ENCODE data around the gene DAPP1.

DAPP1 gene

DNA sequence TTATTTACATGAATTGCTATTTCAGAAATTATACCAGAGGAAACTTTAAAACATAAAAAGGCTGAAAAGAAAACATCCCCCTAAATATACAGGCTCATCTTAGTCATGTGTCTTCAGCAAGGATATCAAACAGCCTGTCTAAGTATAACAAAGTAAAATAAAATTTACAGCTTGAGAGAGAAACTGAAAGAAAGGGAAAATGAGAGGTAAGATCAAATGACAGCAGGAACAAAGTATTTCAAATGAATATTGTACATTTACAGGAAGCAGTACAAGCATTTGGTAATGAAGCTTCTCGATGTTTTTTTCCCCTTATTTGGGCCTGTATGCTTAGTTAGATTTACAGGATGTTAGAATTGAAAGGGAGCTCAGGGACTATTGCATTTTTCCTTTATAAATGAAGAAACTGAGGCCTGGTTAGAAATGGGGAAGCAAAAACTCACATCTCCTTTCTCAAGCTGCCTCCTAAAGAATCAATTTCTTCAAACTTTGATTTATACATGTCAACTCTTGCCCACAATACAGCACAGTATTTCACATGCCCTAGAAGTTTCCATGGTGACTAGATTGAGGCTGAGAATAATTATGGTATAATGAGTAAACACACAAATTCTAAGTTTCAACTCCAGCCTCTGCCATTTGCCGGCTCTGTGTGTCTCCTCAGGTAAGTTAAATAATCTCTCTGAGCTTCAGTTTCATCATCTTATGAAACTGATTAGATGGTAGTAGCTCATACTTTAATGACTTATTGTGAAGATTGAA lies 29.3 kb downstream of the DAPP1 start:
- no peak for ATAC-seq
- TF ChIP-seq BACH2 (CRISPR knock-in tag; IDR thresholded peaks at IDR 0.05; ENCODE audit: borderline replicate concordance) (no peak), ESRRG (CRISPR knock-in tag; IDR thresholded peaks at IDR 0.05) (no peak), ZC3H10 (CRISPR knock-in tag; IDR thresholded peaks at IDR 0.05) (no peak), GLIS3 (CRISPR knock-in tag; IDR thresholded peaks at IDR 0.05) (no peak), ZNF70 (CRISPR knock-in tag; IDR thresholded peaks at IDR 0.05) (no peak), OSR1 (CRISPR knock-in tag; IDR thresholded peaks at IDR 0.05) (no peak), ZNF8 (CRISPR knock-in tag; IDR thresholded peaks at IDR 0.05) (no peak), PPARA (CRISPR knock-in tag; IDR thresholded peaks at IDR 0.05; ENCODE audit: borderline replicate concordance) (no peak), TOX (CRISPR knock-in tag; IDR thresholded peaks at IDR 0.05; ENCODE audit: borderline replicate concordance) (no peak), CSDC2 (CRISPR knock-in tag; IDR thresholded peaks at IDR 0.05) (no peak), ZFP30 (CRISPR knock-in tag; IDR thresholded peaks at IDR 0.05) (no peak), SNAI2 (CRISPR knock-in tag; IDR thresholded peaks at IDR 0.05) (no peak)
- TF ChIP-seq, protein P1, sequence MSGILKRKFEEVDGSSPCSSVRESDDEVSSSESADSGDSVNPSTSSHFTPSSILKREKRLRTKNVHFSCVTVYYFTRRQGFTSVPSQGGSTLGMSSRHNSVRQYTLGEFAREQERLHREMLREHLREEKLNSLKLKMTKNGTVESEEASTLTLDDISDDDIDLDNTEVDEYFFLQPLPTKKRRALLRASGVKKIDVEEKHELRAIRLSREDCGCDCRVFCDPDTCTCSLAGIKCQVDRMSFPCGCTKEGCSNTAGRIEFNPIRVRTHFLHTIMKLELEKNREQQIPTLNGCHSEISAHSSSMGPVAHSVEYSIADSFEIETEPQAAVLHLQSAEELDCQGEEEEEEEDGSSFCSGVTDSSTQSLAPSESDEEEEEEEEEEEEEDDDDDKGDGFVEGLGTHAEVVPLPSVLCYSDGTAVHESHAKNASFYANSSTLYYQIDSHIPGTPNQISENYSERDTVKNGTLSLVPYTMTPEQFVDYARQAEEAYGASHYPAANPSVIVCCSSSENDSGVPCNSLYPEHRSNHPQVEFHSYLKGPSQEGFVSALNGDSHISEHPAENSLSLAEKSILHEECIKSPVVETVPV (CRISPR knock-in tag; IDR thresholded peaks at IDR 0.05), result no peak
- TF ChIP-seq, protein P2, sequence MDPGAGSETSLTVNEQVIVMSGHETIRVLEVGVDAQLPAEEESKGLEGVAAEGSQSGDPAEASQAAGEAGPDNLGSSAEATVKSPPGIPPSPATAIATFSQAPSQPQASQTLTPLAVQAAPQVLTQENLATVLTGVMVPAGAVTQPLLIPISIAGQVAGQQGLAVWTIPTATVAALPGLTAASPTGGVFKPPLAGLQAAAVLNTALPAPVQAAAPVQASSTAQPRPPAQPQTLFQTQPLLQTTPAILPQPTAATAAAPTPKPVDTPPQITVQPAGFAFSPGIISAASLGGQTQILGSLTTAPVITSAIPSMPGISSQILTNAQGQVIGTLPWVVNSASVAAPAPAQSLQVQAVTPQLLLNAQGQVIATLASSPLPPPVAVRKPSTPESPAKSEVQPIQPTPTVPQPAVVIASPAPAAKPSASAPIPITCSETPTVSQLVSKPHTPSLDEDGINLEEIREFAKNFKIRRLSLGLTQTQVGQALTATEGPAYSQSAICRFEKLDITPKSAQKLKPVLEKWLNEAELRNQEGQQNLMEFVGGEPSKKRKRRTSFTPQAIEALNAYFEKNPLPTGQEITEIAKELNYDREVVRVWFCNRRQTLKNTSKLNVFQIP (CRISPR knock-in tag; IDR thresholded peaks at IDR 0.05; ENCODE audit: borderline replicate concordance, low read depth), result no peak
- TF ChIP-seq, protein P3, sequence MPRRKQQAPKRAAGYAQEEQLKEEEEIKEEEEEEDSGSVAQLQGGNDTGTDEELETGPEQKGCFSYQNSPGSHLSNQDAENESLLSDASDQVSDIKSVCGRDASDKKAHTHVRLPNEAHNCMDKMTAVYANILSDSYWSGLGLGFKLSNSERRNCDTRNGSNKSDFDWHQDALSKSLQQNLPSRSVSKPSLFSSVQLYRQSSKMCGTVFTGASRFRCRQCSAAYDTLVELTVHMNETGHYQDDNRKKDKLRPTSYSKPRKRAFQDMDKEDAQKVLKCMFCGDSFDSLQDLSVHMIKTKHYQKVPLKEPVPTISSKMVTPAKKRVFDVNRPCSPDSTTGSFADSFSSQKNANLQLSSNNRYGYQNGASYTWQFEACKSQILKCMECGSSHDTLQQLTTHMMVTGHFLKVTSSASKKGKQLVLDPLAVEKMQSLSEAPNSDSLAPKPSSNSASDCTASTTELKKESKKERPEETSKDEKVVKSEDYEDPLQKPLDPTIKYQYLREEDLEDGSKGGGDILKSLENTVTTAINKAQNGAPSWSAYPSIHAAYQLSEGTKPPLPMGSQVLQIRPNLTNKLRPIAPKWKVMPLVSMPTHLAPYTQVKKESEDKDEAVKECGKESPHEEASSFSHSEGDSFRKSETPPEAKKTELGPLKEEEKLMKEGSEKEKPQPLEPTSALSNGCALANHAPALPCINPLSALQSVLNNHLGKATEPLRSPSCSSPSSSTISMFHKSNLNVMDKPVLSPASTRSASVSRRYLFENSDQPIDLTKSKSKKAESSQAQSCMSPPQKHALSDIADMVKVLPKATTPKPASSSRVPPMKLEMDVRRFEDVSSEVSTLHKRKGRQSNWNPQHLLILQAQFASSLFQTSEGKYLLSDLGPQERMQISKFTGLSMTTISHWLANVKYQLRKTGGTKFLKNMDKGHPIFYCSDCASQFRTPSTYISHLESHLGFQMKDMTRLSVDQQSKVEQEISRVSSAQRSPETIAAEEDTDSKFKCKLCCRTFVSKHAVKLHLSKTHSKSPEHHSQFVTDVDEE (CRISPR knock-in tag; IDR thresholded peaks at IDR 0.05), result no peak

- TF ChIP-seq ZNF70 (CRISPR knock-in tag; IDR thresholded peaks at IDR 0.05) (no peak), SNAI2 (CRISPR knock-in tag; IDR thresholded peaks at IDR 0.05) (no peak), OSR1 (CRISPR knock-in tag; IDR thresholded peaks at IDR 0.05) (no peak), TOX (CRISPR knock-in tag; IDR thresholded peaks at IDR 0.05; ENCODE audit: borderline replicate concordance) (no peak), ZNF8 (CRISPR knock-in tag; IDR thresholded peaks at IDR 0.05) (no peak), ZFP3 (CRISPR knock-in tag; IDR thresholded peaks at IDR 0.05) (no peak)
- TF ChIP-seq, protein P3 (CRISPR knock-in tag; IDR thresholded peaks at IDR 0.05), result no peak
- ATAC-seq, result no peak
Observed at GRCh38 chr4:99846891-99847290, 30.3 kb downstream of the DAPP1 start.

DNA sequence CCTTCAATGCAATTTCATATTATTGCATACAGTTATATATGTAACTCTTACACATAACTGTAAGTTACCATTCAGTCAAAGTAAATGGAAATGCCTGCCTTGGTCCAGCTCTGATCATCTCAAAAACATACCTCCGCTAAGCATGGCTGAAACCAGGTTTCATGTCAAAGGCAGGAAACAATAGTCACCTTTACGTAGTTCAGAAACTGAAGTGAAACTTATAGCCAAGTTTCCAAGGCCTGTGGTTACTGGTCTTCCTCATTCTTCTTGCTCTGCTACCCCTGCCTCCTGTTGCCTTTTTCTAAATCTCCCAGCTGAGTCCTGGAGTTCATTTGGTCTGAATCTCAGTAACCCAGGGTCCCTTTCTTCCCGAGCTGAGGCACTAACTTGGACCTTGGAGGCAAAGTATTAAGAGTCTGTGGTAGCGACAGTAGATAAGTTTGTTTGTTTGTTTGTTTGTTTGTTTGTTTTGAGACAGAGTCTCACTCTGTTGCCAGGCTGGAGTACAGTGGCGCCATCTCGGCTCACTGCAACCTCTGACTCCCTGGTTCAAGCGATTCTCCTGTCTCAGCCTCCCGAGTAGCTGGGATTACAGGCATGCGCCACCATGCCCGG lies 30.8 kb downstream of the DAPP1 start:
- ATAC-seq, result no peak
- TF ChIP-seq, protein P3 (CRISPR knock-in tag; IDR thresholded peaks at IDR 0.05), result no peak
- TF ChIP-seq, protein P4, sequence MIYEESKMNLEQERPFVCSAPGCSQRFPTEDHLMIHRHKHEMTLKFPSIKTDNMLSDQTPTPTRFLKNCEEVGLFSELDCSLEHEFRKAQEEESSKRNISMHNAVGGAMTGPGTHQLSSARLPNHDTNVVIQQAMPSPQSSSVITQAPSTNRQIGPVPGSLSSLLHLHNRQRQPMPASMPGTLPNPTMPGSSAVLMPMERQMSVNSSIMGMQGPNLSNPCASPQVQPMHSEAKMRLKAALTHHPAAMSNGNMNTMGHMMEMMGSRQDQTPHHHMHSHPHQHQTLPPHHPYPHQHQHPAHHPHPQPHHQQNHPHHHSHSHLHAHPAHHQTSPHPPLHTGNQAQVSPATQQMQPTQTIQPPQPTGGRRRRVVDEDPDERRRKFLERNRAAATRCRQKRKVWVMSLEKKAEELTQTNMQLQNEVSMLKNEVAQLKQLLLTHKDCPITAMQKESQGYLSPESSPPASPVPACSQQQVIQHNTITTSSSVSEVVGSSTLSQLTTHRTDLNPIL (CRISPR knock-in tag; IDR thresholded peaks at IDR 0.05; ENCODE audit: low read depth), result no peak
- TF ChIP-seq ZFP3 (CRISPR knock-in tag; IDR thresholded peaks at IDR 0.05) (no peak), ZC3H10 (CRISPR knock-in tag; IDR thresholded peaks at IDR 0.05) (no peak), ISL1 (CRISPR knock-in tag; IDR thresholded peaks at IDR 0.05) (no peak), ESRRG (CRISPR knock-in tag; IDR thresholded peaks at IDR 0.05) (no peak), PPARA (CRISPR knock-in tag; IDR thresholded peaks at IDR 0.05; ENCODE audit: borderline replicate concordance) (no peak), BACH2 (CRISPR knock-in tag; IDR thresholded peaks at IDR 0.05; ENCODE audit: borderline replicate concordance) (no peak), CSDC2 (CRISPR knock-in tag; IDR thresholded peaks at IDR 0.05) (no peak), OSR1 (CRISPR knock-in tag; IDR thresholded peaks at IDR 0.05) (no peak), ARNTL (CRISPR knock-in tag; IDR thresholded peaks at IDR 0.05; ENCODE audit: borderline replicate concordance, low read depth) (no peak), TOX (CRISPR knock-in tag; IDR thresholded peaks at IDR 0.05; ENCODE audit: borderline replicate concordance) (no peak)
- TF ChIP-seq, protein P1 (CRISPR knock-in tag; IDR thresholded peaks at IDR 0.05), result no peak
